Common myeloid progenitor, CD34-positive (primary cell): Measurements from ENCODE around the gene ANKRD34A. TPM values are rescaled to one million over a fixed set of nuclear protein-coding genes. Genes with fewer than 3 reads are reported as not detected.

Experiments used
- CTCF ChIA-PET: fragments of 350-600 bp; sonication (Branson Sonifier 250); formaldehyde crosslinking; loops from one replicate; lab custom pipeline; 2021; ENCODE audit warnings: antibody characterized with exemption; lab: Charles Lee
- POLR2A ChIA-PET: fragments of 350-600 bp; sonication (Branson Sonifier 250); formaldehyde crosslinking; loops from one replicate; lab custom pipeline; 2021; ENCODE audit warnings: antibody characterized with exemption; lab: Charles Lee
- DNase-seq, 3 donors: peaks; one replicate each; pipeline versions ENCODE4 v3.0.0 to v3.0.0-alpha.2; 2013
- H3K27ac ChIP-seq, 2 experiments: 1 replicate in 1 of 2; 2 replicates in 1 of 2; pipeline ENCODE4 v1.7.0; 2013; ENCODE audit warnings: inconsistent platforms in 2 of 2, low read length in 2 of 2, mild to moderate bottlenecking in 2 of 2, low read depth in 1 of 2, moderate library complexity in 1 of 2; ENCODE audit not compliant: severe bottlenecking in 2 of 2, insufficient read depth in 1 of 2, poor library complexity in 1 of 2
- H3K27me3 ChIP-seq, 5 experiments: replicated peaks in 2 of 5; 1 replicate in 3 of 5; 2 replicates in 2 of 5; pipeline versions ENCODE4 v1.6.1 to v1.7.0; 2013; ENCODE audit warnings: low read length in 4 of 5, mild to moderate bottlenecking in 2 of 5, moderate library complexity in 2 of 5, inconsistent platforms in 1 of 5; ENCODE audit not compliant: insufficient read depth in 5 of 5, control insufficient read depth in 4 of 5
- H3K36me3 ChIP-seq, 4 experiments: 1 replicate in 2 of 4; 2 replicates in 2 of 4; pipeline versions ENCODE4 v1.6.1 to v1.7.0; 2013; ENCODE audit warnings: low read length in 3 of 4, control low read depth in 1 of 4, mild to moderate bottlenecking in 1 of 4; ENCODE audit not compliant: control insufficient read depth in 4 of 4, insufficient read depth in 4 of 4
- H3K4me1 ChIP-seq, 4 experiments: 1 replicate in 3 of 4; 2 replicates in 1 of 4; pipeline versions ENCODE4 v1.6.1 to v1.7.1; 2013; ENCODE audit warnings: low read length in 3 of 4, mild to moderate bottlenecking in 3 of 4, control low read depth in 1 of 4, inconsistent platforms in 1 of 4, moderate library complexity in 1 of 4; ENCODE audit not compliant: control insufficient read depth in 4 of 4, insufficient read depth in 4 of 4; ENCODE audit errors: control extremely low read depth in 1 of 4
- H3K4me3 ChIP-seq, 7 experiments: 1 replicate in 4 of 7; 2 replicates in 3 of 7; pipeline versions ENCODE4 v1.5.1 to v1.7.0; 2013; ENCODE audit warnings: mild to moderate bottlenecking in 7 of 7, low read length in 6 of 7, moderate library complexity in 6 of 7, inconsistent platforms in 2 of 7, low read depth in 2 of 7, control low read depth in 1 of 7; ENCODE audit not compliant: insufficient read depth in 4 of 7, control insufficient read depth in 1 of 7; ENCODE audit errors: extremely low read depth in 1 of 7
- H3K9me3 ChIP-seq, 5 experiments: 1 replicate in 4 of 5; 2 replicates in 1 of 5; pipeline versions ENCODE4 v1.6.1 to v1.7.1; 2013; ENCODE audit warnings: low read length in 4 of 5, mild to moderate bottlenecking in 2 of 5, inconsistent platforms in 1 of 5, low read depth in 1 of 5, moderate library complexity in 1 of 5; ENCODE audit not compliant: control insufficient read depth in 4 of 5, insufficient read depth in 2 of 5; ENCODE audit errors: control extremely low read depth in 1 of 5
- WGBS: methylation state at CpG from one replicate; pipeline ENCODE4 v1.1.5; 2013; ENCODE audit not compliant: insufficient coverage; 5-methylcytosine and 5-hydroxymethylcytosine counted together
- polyA plus RNA-seq: library from polyadenylated mRNA; unstranded; fragments of 120-200 nt; gene quantifications from one replicate; pipeline ENCODE4 v1.2.1, GENCODE V29; 2013

Gene ANKRD34A
- polyA plus RNA-seq = 0.53 TPM

- peaks cover 0 to 4% (median 0%) of the 10 kb centered on the region in 4 experiments for H3K36me3 ChIP-seq
- peaks cover 0 to 4% (median 3%) of the 10 kb centered on the region in 5 experiments for H3K9me3 ChIP-seq
- peak; percentile 91 to 95 (median 94) for DNase-seq
- peak within 1 kb of the TSS; percentile 68 to 93 for H3K27ac ChIP-seq
- H3K4me1 ChIP-seq = peaks cover 28 to 55% (median 46%) of the 10 kb centered on the region in 4 experiments
- peak within 1 kb of the TSS; percentile 82 to 98 (median 96) for H3K4me3 ChIP-seq
- WGBS = 0% methylated on average over 31 of the region's 37 CpGs
- H3K27me3 ChIP-seq = peaks cover 0 to 3% (median 0%) of the 10 kb centered on the region in 5 experiments
- CTCF ChIA-PET = interaction anchor here (0.8 to 3.7 kb wide), 10 partner anchors 13 to 118 kb away, joined by 3 to 47 read pairs (median 3); partner anchors contain the start of gene RBM8A
- POLR2A ChIA-PET = interaction anchor here (0.6 to 2.1 kb wide), 6 partner anchors 34 to 105 kb away, joined by 3 to 9 read pairs (median 4); partner anchors contain the start of genes PEX11B, PIAS3 and RBM8A
These were observed at the start of gene ANKRD34A, which contains the start of gene POLR3GL for GRCh38 chr1:145964328-145965118. ANKRD34A (minus strand) TSS chr1:145964575; CDS start chr1:145961759, 2,816 bp downstream. POLR3GL (plus strand) TSS chr1:145964690; CDS start chr1:145974866, 10,176 bp downstream.

DNA sequence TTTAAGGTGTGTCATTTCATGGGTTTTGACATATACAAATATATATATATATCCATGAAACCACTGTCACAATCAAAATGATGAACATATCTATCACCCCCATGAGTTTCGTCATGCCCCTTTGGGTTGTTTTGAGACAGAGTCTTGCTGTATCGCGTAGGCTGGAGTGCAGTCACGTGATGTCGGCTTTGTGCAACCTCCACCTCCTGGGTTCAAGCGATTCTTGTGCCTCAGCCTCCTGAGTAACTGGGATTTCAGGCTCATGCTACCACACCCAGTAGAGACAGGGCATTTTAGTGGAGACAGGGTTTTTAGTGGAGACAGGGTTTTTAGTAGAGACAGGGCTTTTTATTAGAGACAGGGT, 49.2 kb upstream of the ANKRD34A start:
- ChIA-PET CTCF (interaction anchor here (0.7 to 14.3 kb wide), 7 partner anchors 8 to 167 kb away, joined by 3 to 242 read pairs (median 3); partner anchors contain the start of genes HJV and NUDT17), POLR2A (no interaction called here)
- H3K27ac ChIP-seq = no peak overlapping the region
- DNase-seq = no peak
- H3K9me3 ChIP-seq = no peaks in the 10 kb centered on the region
- no peaks in the 10 kb centered on the region for H3K36me3 ChIP-seq
- H3K4me3 ChIP-seq = no peak overlapping the region
- peaks cover 0 to 17% (median 1%) of the 10 kb centered on the region in 5 experiments for H3K27me3 ChIP-seq
- peaks cover 0 to 5% (median 1%) of the 10 kb centered on the region in 4 experiments for H3K4me1 ChIP-seq
- WGBS = 100% methylated on average over 2 of the region's 6 CpGs

GRCh38 chr1:146012703-146013558, 48.6 kb upstream of the ANKRD34A start:
- Histone ChIP-seq H3K27me3 (peaks cover 0 to 11% (median 0%) of the 10 kb centered on the region in 5 experiments), H3K4me3 (no peak overlapping the region), H3K9me3 (no peaks in the 10 kb centered on the region), H3K36me3 (no peaks in the 10 kb centered on the region), H3K4me1 (peaks cover 0 to 5% (median 1%) of the 10 kb centered on the region in 4 experiments), H3K27ac (no peak overlapping the region)
- POLR2A ChIA-PET = no interaction called here
- CTCF ChIA-PET = interaction anchor here (0.7 to 14.3 kb wide), 12 partner anchors 9 to 166 kb away, joined by 3 to 242 read pairs (median 6); partner anchors contain the start of genes ANKRD34A, HJV, NUDT17 and POLR3GL
- DNase-seq = peak; percentile 77 to 85 (median 81)
- WGBS = 0% methylated on average over 2 of the region's 4 CpGs

DNA sequence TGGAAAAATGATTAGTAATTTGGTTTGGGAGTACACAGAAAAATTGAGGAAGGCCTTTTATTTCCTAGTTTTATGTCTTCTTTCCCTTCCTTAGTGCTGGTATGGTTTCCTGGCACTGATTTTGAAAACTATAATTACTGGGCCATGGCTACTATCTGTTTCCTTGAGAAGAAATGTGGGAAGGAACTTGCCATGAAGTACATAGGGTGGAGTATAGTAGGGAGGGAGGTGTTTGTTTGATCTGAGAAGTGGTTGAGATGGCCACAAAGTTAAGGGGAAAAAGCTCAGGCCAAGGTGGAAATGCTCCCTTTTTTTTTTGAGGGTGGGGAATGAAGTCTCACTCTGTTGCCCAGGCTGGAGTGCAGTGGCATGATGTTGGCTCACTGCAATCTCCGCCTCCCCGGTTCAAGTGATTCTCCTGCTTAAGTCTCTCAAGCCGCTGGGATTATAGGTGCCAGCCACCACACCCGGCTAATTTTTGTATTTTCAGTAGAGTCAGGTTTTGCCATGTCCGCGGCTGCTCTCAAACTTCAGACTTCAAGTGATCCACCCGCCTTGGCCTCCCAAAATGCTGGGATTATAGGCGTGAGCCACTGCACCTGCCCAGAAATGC, 45.9 kb upstream of the ANKRD34A start:
- no peak overlapping the region for H3K4me3 ChIP-seq
- no peaks in the 10 kb centered on the region for H3K9me3 ChIP-seq
- no peaks in the 10 kb centered on the region for H3K36me3 ChIP-seq
- H3K27me3 ChIP-seq = no peaks in the 10 kb centered on the region
- DNase-seq = no peak
- WGBS = 100% methylated on average over 8 of the region's 8 CpGs
- H3K27ac ChIP-seq = no peak overlapping the region
- ChIA-PET POLR2A (interaction anchor here (0.7 to 0.8 kb wide), 2 partner anchors 31 to 130 kb away, joined by 4 read pairs; no protein-coding TSS in a partner anchor), CTCF (interaction anchor here (0.6 to 14.3 kb wide), 8 partner anchors 7 to 174 kb away, joined by 3 to 242 read pairs (median 12); partner anchors contain the start of gene NUDT17)
- peaks cover 0 to 13% (median 10%) of the 10 kb centered on the region in 4 experiments for H3K4me1 ChIP-seq

GRCh38 chr1:146007489-146008133, 43.2 kb upstream of the ANKRD34A start:
- no peaks in the 10 kb centered on the region for H3K9me3 ChIP-seq
- 86% methylated on average over 1 of the region's 8 CpGs for WGBS
- H3K36me3 ChIP-seq = no peaks in the 10 kb centered on the region
- POLR2A ChIA-PET = interaction anchor here (0.6 to 2.8 kb wide), 3 partner anchors 18 to 30 kb away, joined by 6 to 10 read pairs (median 6); no protein-coding TSS in a partner anchor
- peaks cover 0 to 13% (median 10%) of the 10 kb centered on the region in 4 experiments for H3K4me1 ChIP-seq
- DNase-seq = no peak
- peak overlapping the region in 1 of 2 experiments; percentile 82 for H3K27ac ChIP-seq
- no peaks in the 10 kb centered on the region for H3K27me3 ChIP-seq
- CTCF ChIA-PET = interaction anchor here (0.8 to 14.3 kb wide), 15 partner anchors 11 to 167 kb away, joined by 3 to 242 read pairs (median 4); partner anchors contain the start of genes LIX1L, NUDT17, RBM8A and TXNIP
- H3K4me3 ChIP-seq = no peak overlapping the region
